ENCODE results near the gene PCSK2. TPM values are rescaled to one million over a fixed set of nuclear protein-coding genes. Genes with fewer than 3 reads are reported as not detected.

PCSK2 gene
- total RNA-seq, 1 experiment from 2014 or later, result not detected

GRCh38 chr20:17273717-17274116, 46.9 kb downstream of the PCSK2 start:
- H3K27me3 ChIP-seq (ENCODE audit: insufficient read depth, low read depth), result no peaks in the 10 kb centered on the region
- POLR2A ChIA-PET (ENCODE audit: unreplicated experiment), result no interaction called here

GRCh38 chr20:17276101-17276500, 49.3 kb downstream of the PCSK2 start:
- TF ChIP-seq, protein P1, sequence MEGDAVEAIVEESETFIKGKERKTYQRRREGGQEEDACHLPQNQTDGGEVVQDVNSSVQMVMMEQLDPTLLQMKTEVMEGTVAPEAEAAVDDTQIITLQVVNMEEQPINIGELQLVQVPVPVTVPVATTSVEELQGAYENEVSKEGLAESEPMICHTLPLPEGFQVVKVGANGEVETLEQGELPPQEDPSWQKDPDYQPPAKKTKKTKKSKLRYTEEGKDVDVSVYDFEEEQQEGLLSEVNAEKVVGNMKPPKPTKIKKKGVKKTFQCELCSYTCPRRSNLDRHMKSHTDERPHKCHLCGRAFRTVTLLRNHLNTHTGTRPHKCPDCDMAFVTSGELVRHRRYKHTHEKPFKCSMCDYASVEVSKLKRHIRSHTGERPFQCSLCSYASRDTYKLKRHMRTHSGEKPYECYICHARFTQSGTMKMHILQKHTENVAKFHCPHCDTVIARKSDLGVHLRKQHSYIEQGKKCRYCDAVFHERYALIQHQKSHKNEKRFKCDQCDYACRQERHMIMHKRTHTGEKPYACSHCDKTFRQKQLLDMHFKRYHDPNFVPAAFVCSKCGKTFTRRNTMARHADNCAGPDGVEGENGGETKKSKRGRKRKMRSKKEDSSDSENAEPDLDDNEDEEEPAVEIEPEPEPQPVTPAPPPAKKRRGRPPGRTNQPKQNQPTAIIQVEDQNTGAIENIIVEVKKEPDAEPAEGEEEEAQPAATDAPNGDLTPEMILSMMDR (conservative IDR thresholded peaks at IDR 0.05), result no peak
- no peak for TF ChIP-seq EZH2 (IDR thresholded peaks at IDR 0.05; ENCODE audit: low read depth)
- Histone ChIP-seq H3K79me2 (ENCODE audit: low read depth) (no peaks in the 10 kb centered on the region), H3K4me1 (replicated peaks; ENCODE audit: insufficient read depth) (no peaks in the 10 kb centered on the region), H3K9me3 (ENCODE audit: insufficient read depth, low read depth) (no peaks in the 10 kb centered on the region), H3K4me3 (no peak overlapping the region), H3K4me2 (no peak overlapping the region), H2AFZ (no peak overlapping the region), H3K27ac (no peak overlapping the region), H3K9me2 (ENCODE audit: insufficient read depth) (no peaks in the 10 kb centered on the region), H3F3A (ENCODE audit: insufficient read depth, low read depth) (no peaks in the 10 kb centered on the region), H3K36me3 (ENCODE audit: low read depth) (no peaks in the 10 kb centered on the region), H4K20me1 (ENCODE audit: insufficient read depth) (no peaks in the 10 kb centered on the region), H3K27me3 (ENCODE audit: insufficient read depth, low read depth) (no peaks in the 10 kb centered on the region)
- intact Hi-C loops (cut with micrococcal nuclease; ENCODE audit: unreplicated experiment), result no loop called here
- DNase-seq, result no peak
- BruUV-seq (replicated peaks), result no TSS peak
- ChIA-PET CTCF (no interaction called here), POLR2A (ENCODE audit: unreplicated experiment) (interaction anchor here (0.6 kb wide), 1 partner anchor 18 kb away, joined by 23 read pairs; no protein-coding TSS in a partner anchor)

More at GRCh38 chr20:17273717-17274116, 46.9 kb downstream of the PCSK2 start:
- intact Hi-C loops (cut with micrococcal nuclease; ENCODE audit: unreplicated experiment), result no loop called here
- Histone ChIP-seq H3K9me3 (ENCODE audit: insufficient read depth, low read depth) (no peaks in the 10 kb centered on the region), H4K20me1 (ENCODE audit: insufficient read depth) (no peaks in the 10 kb centered on the region), H3K4me3 (no peak overlapping the region), H3F3A (ENCODE audit: insufficient read depth, low read depth) (no peaks in the 10 kb centered on the region), H3K36me3 (ENCODE audit: low read depth) (no peaks in the 10 kb centered on the region), H3K27ac (no peak overlapping the region), H3K79me2 (ENCODE audit: low read depth) (no peaks in the 10 kb centered on the region), H3K9me2 (ENCODE audit: insufficient read depth) (no peaks in the 10 kb centered on the region), H3K4me1 (replicated peaks; ENCODE audit: insufficient read depth) (no peaks in the 10 kb centered on the region), H3K4me2 (no peak overlapping the region), H2AFZ (no peak overlapping the region)
- DNase-seq, result no peak
- no TSS peak for BruUV-seq (replicated peaks)
- CTCF ChIA-PET, result no interaction called here
- no peak for TF ChIP-seq EZH2 (IDR thresholded peaks at IDR 0.05; ENCODE audit: low read depth)
- TF ChIP-seq, protein P1 (conservative IDR thresholded peaks at IDR 0.05), result no peak

GRCh38 chr20:17281478-17281877, 54.6 kb downstream of the PCSK2 start:
- POLR2A ChIA-PET (ENCODE audit: unreplicated experiment), result no interaction called here
- no TSS peak for BruUV-seq (replicated peaks)

More at GRCh38 chr20:17281478-17281877, 54.6 kb downstream of the PCSK2 start:
- Histone ChIP-seq H3F3A (ENCODE audit: insufficient read depth, low read depth) (no peaks in the 10 kb centered on the region), H3K4me2 (no peak overlapping the region), H4K20me1 (ENCODE audit: insufficient read depth) (no peaks in the 10 kb centered on the region), H3K4me3 (no peak overlapping the region), H3K9me2 (ENCODE audit: insufficient read depth) (no peaks in the 10 kb centered on the region), H2AFZ (no peak overlapping the region), H3K27ac (no peak overlapping the region), H3K27me3 (ENCODE audit: insufficient read depth, low read depth) (peaks cover 16% of the 10 kb centered on the region), H3K36me3 (ENCODE audit: low read depth) (no peaks in the 10 kb centered on the region), H3K9me3 (ENCODE audit: insufficient read depth, low read depth) (no peaks in the 10 kb centered on the region), H3K79me2 (ENCODE audit: low read depth) (no peaks in the 10 kb centered on the region), H3K4me1 (replicated peaks; ENCODE audit: insufficient read depth) (no peaks in the 10 kb centered on the region)
- no peak for TF ChIP-seq EZH2 (IDR thresholded peaks at IDR 0.05; ENCODE audit: low read depth)
- TF ChIP-seq, protein P1 (conservative IDR thresholded peaks at IDR 0.05), result peak; percentile 46; the same call in 1 of the 2 replicates
- intact Hi-C loops (cut with micrococcal nuclease; ENCODE audit: unreplicated experiment), result no loop called here
- CTCF ChIA-PET, result no interaction called here
- no peak for DNase-seq

Measured in PC-9 (cell line).